Right cardiac atrium (tissue), 5 donors: ENCODE measurements around the gene PHC2. TPM values are rescaled to one million over a fixed set of nuclear protein-coding genes. Genes with fewer than 3 reads are reported as not detected.
A peak's percentile ranks its signal among the peaks of the same experiment; 100 is the strongest.

ENCODE experiments used
- ATAC-seq, 2 donors: fragments of 200-7000 bp; cut with Tn5 transposase; one replicate each; pipeline versions ENCODE4 v1.8.0 to v1.9.1; 2020; ENCODE audit warnings: moderate library complexity in 2 of 2, mild to moderate bottlenecking in 1 of 2
- DNase-seq, 3 donors: peaks; one replicate each; pipeline ENCODE4 v3.0.0-alpha.2; 2020
- H3K27ac ChIP-seq: one replicate; pipeline ENCODE4 v1.5.1; 2013; ENCODE audit warnings: mild to moderate bottlenecking, low read length, control low read depth, moderate library complexity
- H3K27me3 ChIP-seq: one replicate; pipeline ENCODE4 v1.6.1; 2013; ENCODE audit not compliant: control insufficient read depth, insufficient read depth
- H3K4me1 ChIP-seq: one replicate; pipeline ENCODE4 v1.6.1; 2013; ENCODE audit warnings: low read length; ENCODE audit not compliant: control insufficient read depth, insufficient read depth
- H3K4me3 ChIP-seq: one replicate; pipeline ENCODE4 v1.5.1; 2013; ENCODE audit warnings: low read length, control low read depth
- H3K9me3 ChIP-seq: one replicate; pipeline ENCODE4 v1.6.1; 2013; ENCODE audit warnings: low read length; ENCODE audit not compliant: control insufficient read depth
- WGBS: extraction: QIAGEN DNeasy Blood & Tissue Kit; methylation state at CpG from one replicate; pipeline ENCODE4 v1.1.7; 2013; 5-methylcytosine and 5-hydroxymethylcytosine counted together
- intact Hi-C, 4 donors: fragments of 100-400 bp; cut with DNase I; formaldehyde crosslinking; loops; one replicate each; pipeline versions ENCODE4 v1.11.0 to v1.14.0; 2022 to 2023
- polyA plus RNA-seq: library from polyadenylated mRNA; stranded (reverse); fragments of 200-250 nt; gene quantifications from one replicate; pipeline ENCODE4 v1.2.3, GENCODE V29; 2013
- total RNA-seq, 4 donors: library from RNA; stranded (reverse); fragmentation: NEBNext Ultra II Directional; extraction: Animal tissue kit (Norgen Biotek cat#: 25700); gene quantifications; one replicate each; pipeline ENCODE4 v1.2.1, GENCODE V29; 2021
- donor health status: healthy with polysubstance abuse.
- donor health status: DM: no; HTN: yes; CAD: no.
- donor health status: DM: no; HTN: no; CAD: no.
- donor health status: DM: no; HTN: yes; CAD: no; lungs with severe emphysema.
- donor health status: DM: yes; HTN: yes; CAD: no.

The PHC2 gene
- total and polyA plus RNA-seq, 5 donors = 89.3 to 105 (median 97.5) TPM

- no peaks in the 10 kb centered on the region for H3K9me3 ChIP-seq
- intact Hi-C loops = no loop called here
- no peak for ATAC-seq
- WGBS = 91% methylated on average over 7 of the region's 7 CpGs
- H3K4me3 ChIP-seq = no peak overlapping the region
- no peaks in the 10 kb centered on the region for H3K27me3 ChIP-seq
- DNase-seq = no peak
- H3K27ac ChIP-seq = no peak overlapping the region
- peaks cover 29% of the 10 kb centered on the region for H3K4me1 ChIP-seq
Measured at GRCh38 chr1:33330906-33331305, 100.0 kb downstream of the PHC2 start.

GRCh38 chr1:33330361-33330890 lies 100.5 kb downstream of the PHC2 start:
- Histone ChIP-seq H3K27ac (no peak overlapping the region), H3K27me3 (no peaks in the 10 kb centered on the region), H3K4me3 (no peak overlapping the region), H3K9me3 (no peaks in the 10 kb centered on the region), H3K4me1 (peaks cover 29% of the 10 kb centered on the region)
- intact Hi-C loops = no loop called here
- no peak for ATAC-seq
- no peak for DNase-seq
- 86% methylated on average over 3 of the region's 3 CpGs for WGBS

GRCh38 chr1:33329600-33330305 lies 101.1 kb downstream of the PHC2 start:
- no peak overlapping the region for H3K4me3 ChIP-seq
- WGBS = 84% methylated on average over 19 of the region's 19 CpGs
- intact Hi-C loops = no loop called here
- no peak overlapping the region for H3K27ac ChIP-seq
- H3K27me3 ChIP-seq = no peaks in the 10 kb centered on the region
- peaks cover 25% of the 10 kb centered on the region for H3K4me1 ChIP-seq
- no peak for ATAC-seq
- no peak for DNase-seq
- H3K9me3 ChIP-seq = no peaks in the 10 kb centered on the region

- ATAC-seq (no peak), DNase-seq (no peak)
- H3K27me3 ChIP-seq = no peaks in the 10 kb centered on the region
- H3K27ac ChIP-seq = no peak overlapping the region
- H3K9me3 ChIP-seq = no peaks in the 10 kb centered on the region
- peaks cover 18% of the 10 kb centered on the region for H3K4me1 ChIP-seq
- intact Hi-C loops = no loop called here
- no peak overlapping the region for H3K4me3 ChIP-seq
- WGBS = 92% methylated on average over 12 of the region's 12 CpGs
Measured at GRCh38 chr1:33328817-33329216, 102.1 kb downstream of the PHC2 start.

GRCh38 chr1:33327587-33328325 lies 103.1 kb downstream of the PHC2 start:
- H3K4me1 ChIP-seq = peaks cover 11% of the 10 kb centered on the region
- 43% methylated on average over 9 of the region's 9 CpGs for WGBS
- intact Hi-C loops = no loop called here
- ATAC-seq (peak; percentile 30 to 35), DNase-seq (peak in 2 of 3 donors; percentile 47 to 79)
- no peaks in the 10 kb centered on the region for H3K9me3 ChIP-seq
- H3K27ac ChIP-seq = no peak overlapping the region
- no peaks in the 10 kb centered on the region for H3K27me3 ChIP-seq
- no peak overlapping the region for H3K4me3 ChIP-seq

- Histone ChIP-seq H3K4me1 (peaks cover 2% of the 10 kb centered on the region), H3K9me3 (no peaks in the 10 kb centered on the region), H3K27me3 (no peaks in the 10 kb centered on the region), H3K4me3 (no peak overlapping the region), H3K27ac (no peak overlapping the region)
- intact Hi-C loops = no loop called here
- WGBS = 77% methylated on average over 9 of the region's 9 CpGs
- ATAC-seq (no peak), DNase-seq (peak in 1 of 3 donors; percentile 67)
Measured at GRCh38 chr1:33326785-33327184, 104.1 kb downstream of the PHC2 start.

- 66% methylated on average over 22 of the region's 22 CpGs for WGBS
- no peak overlapping the region for H3K27ac ChIP-seq
- no peak overlapping the region for H3K4me3 ChIP-seq
Measured at GRCh38 chr1:33324677-33325575, 106.0 kb downstream of the PHC2 start.

GRCh38 chr1:33323663-33324477 lies 107.0 kb downstream of the PHC2 start:
- intact Hi-C loops = no loop called here
- 79% methylated on average over 14 of the region's 14 CpGs for WGBS
- ATAC-seq = no peak
- no peaks in the 10 kb centered on the region for H3K9me3 ChIP-seq
- H3K27me3 ChIP-seq = no peaks in the 10 kb centered on the region
- DNase-seq = no peak
- H3K4me1 ChIP-seq = peaks cover 2% of the 10 kb centered on the region
- H3K27ac ChIP-seq = no peak overlapping the region
- no peak overlapping the region for H3K4me3 ChIP-seq

More at GRCh38 chr1:33324677-33325575, 106.0 kb downstream of the PHC2 start:
- H3K27me3 ChIP-seq = no peaks in the 10 kb centered on the region
- ATAC-seq (no peak), DNase-seq (no peak)
- H3K4me1 ChIP-seq = peaks cover 2% of the 10 kb centered on the region
- no peaks in the 10 kb centered on the region for H3K9me3 ChIP-seq
- intact Hi-C loops = no loop called here

GRCh38 chr1:33322870-33323585 lies 107.9 kb downstream of the PHC2 start:
- H3K27ac ChIP-seq = no peak overlapping the region
- peaks cover 2% of the 10 kb centered on the region for H3K4me1 ChIP-seq
- no peak overlapping the region for H3K4me3 ChIP-seq
- H3K27me3 ChIP-seq = no peaks in the 10 kb centered on the region
- DNase-seq (no peak), ATAC-seq (no peak)
- WGBS = 77% methylated on average over 10 of the region's 10 CpGs
- intact Hi-C loops = no loop called here
- H3K9me3 ChIP-seq = no peaks in the 10 kb centered on the region

GRCh38 chr1:33322109-33322508 lies 108.8 kb downstream of the PHC2 start:
- WGBS = 72% methylated on average over 6 of the region's 6 CpGs
- Histone ChIP-seq H3K9me3 (no peaks in the 10 kb centered on the region), H3K4me3 (no peak overlapping the region), H3K4me1 (no peaks in the 10 kb centered on the region), H3K27ac (no peak overlapping the region), H3K27me3 (no peaks in the 10 kb centered on the region)
- DNase-seq (no peak), ATAC-seq (no peak)
- intact Hi-C loops = no loop called here
